ENCODE data around the gene PTPRN2.

PTPRN2 gene

DNA sequence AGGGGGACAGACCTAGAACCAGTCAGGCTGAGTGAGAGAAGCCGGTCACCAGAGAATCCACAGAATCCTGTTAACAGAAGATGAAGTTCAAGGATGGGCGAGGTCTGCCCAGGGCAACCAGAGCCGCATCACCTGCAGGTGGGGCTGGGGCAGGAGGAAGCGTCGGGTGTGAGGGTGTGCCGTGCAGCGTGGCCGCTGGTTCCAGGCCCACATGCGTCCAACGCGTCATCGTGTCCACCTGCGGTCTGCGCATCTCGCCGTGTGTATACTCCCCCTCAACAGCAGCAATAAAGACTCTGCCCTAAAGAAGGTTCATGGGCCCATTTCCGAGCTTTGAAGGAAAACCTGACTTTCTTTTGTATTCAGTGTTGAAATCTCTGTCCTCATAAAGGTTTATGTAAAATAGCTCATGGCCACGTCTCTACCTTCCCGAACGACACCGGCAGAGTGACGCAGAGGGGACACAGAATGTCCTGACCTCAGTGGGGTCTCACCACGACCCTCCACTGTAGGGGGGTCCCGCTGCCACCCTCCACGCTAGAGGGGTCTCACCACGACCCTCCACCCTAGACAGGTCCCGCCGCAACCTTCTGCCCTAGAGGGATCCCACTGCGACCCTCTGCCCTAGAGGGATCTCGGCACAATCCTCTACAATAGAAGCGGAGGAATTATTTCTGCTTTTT is 446.9 kb downstream of the PTPRN2 start:
- no peak for DNase-seq (ENCODE audit: low read depth in 3 of 3)

DNA sequence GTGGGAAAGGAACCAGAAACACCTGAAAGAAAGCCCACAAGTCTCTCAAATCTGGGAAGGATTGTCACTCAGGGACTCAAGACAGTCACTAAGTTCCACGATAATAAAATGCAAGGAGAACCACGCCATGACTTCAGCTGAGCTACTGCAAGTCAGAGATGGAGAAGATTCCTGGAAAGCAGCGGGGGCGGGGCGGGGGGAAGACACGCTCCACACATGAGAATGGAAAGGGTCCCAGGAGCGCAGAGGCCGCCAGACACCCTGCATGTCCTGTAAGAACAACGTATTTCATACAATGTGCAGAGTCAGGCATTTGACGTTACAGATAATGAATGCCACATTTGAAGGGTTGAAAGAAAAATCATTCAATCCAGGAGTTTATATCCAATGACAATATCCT is 448.1 kb downstream of the PTPRN2 start:
- no peak for DNase-seq (ENCODE audit: low read depth in 3 of 3)

DNA sequence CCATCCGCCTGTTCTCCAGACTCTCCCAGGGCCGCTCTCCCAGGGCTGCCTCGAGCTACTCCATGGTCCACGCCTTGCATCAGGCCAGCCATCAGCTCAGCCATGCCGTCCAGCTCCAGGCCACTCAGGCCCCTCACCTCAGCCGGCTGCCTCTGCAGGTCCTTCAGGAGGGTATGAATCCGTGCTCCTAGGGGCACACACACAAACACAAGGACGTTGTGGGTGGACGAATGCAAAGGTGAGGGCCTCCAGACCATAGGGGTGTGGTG is 449.4 kb downstream of the PTPRN2 start:
- DNase-seq (ENCODE audit: low read depth in 3 of 3) = no peak

DNA sequence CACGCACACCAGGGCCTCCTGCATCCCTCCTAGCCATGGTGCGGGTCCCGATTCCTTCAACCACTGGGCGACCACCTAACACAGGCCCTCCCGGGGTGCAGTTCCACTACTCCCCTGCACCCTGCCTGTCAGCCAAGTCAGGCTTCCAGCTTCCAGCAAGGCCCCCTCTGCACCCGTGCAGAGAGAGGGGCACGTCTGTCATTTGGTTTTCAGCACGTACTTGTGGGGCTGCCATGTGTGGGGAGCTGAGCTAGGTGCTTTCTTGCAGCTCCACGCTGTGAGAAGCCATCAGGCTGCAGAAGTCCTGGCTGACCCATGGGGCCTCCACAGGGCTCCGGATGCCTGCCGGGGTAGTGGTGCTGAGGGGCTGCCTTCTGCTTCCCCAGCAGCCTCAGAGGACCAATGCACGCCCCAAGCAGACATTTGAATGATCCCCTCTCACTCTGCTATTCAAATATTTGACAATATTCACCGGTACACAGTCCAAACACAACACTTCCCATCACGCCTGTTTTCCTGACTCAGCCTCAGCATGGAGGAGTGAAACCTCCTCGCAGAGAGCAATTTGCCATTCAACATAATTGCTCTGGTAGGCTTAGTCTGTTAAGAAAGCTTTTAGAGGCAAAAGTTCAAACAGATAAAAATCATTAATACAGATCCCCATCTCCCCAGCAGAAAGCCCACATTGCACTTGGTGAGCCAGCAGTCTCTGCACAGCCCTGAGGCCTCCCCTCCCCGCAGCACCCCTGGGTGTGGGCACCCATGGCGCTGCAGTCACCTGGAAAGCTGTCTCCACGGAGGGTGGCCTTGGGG is 449.9 kb downstream of the PTPRN2 start:
- DNase-seq (ENCODE audit: low read depth in 3 of 3) = no peak

DNA sequence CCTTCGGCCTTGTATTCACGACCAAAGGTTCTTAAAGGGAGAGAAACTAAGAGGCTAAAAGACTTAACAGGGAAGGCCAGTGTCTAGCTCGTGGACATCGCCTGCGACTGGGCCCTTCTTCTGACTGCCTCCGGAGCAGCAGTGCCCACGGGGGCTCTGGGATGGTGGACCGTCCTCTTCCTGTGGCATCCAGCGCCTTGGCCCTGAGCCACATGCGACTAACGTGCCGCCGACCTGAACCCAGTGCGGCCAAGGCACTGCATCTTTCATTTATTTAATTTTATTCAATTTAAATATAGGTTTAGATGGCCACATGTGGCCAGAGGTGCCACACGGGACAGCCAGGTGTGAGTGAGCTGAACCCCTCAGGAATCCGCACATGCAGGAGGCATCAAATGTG is 451.7 kb downstream of the PTPRN2 start:
- no peak for DNase-seq (ENCODE audit: low read depth in 3 of 3)

DNA sequence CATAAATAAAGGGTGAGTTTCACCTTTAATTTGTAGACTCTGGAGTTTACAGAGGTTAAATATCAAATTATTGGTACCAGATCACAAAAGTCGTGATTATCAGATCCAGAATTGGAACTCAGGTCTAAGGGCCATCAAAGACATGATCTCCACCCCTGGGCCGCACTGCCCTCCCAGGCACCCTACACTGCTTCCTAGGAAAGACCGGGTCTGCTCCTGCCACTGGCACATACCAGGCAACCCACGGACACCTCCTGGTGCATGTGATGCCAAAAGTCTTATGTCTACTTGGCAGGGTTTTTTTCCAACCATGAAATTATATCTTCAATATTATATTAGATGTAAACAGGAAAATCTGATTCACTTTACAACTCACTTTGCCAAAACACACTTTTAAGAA is 452.8 kb downstream of the PTPRN2 start:
- no peak for DNase-seq (ENCODE audit: low read depth in 3 of 3)

DNA sequence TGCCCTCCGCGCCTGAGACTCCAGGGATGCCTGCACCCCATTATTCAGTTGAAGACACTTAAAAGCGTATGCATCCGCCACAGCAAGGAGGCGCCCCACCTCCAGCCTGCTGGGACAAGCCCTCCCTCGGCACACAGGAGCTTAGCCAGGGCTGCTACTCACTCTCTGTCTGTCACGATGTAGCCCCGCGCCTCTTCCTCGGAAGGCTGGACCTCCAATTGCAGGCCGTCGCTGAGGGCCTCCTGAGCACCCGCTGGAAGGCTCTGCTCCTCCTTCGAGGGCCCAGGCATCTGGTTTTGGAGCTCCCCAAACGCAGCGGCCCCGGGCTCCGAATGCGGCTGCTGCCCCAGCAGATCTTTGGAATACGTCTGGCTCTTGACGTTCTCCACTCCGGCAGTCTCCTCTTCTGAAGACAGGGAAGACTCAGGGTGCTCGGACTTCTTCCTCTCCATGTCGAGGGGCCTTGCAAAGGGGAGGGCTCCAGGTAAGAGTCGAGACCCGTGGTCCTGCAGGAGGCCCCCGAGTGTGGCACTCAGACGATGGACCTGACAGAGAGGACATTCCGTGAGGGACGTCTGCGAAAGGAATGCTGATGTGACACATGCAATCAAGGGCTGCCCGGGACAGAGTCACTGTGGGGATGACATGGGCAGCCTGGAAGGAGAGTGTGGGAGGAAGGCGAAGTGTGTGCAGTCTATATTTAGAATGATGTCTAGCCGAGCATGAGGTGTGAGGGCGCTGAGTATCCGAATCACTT is 453.9 kb downstream of the PTPRN2 start:
- DNase-seq (ENCODE audit: low read depth in 3 of 3) = no peak

DNA sequence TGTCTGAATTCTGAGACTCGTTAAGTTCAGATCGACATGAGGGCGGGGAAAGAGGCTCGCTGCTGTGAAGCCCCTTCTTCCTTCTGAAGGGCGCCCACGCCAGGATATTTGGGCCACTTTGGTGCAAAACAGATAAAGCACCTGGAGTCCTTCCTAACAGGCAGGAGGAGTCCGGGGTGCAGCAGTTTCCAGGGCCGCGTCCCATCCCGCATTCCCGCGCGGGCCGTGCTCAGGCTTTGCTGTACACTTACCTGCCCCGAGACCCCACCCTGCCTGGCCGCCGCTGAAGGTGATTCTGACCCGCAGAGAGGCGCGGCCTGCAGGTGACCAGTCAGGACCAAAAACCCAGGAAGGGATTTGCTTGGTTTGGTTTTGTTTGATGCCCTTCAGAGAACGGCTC is 454.6 kb downstream of the PTPRN2 start:
- no peak for DNase-seq (ENCODE audit: low read depth in 3 of 3)

DNA sequence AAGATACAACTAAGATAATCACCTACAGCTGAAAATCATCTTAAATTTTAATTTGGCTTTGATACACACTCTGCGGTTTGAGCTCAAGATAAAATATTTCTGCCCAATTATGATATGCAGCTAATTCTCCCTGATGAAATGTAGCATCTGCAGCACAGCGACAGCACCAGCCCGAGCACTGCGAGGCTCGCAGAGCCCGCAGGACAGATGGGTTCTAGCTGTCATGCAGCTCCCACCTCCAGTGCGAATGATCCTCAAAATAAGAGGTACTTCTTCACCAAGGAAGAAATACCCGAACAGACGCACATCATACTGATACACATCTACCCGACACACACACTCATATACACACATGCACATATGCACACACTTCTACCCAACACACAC is 457.6 kb downstream of the PTPRN2 start:
- no peak for DNase-seq (ENCODE audit: low read depth in 3 of 3)

DNA sequence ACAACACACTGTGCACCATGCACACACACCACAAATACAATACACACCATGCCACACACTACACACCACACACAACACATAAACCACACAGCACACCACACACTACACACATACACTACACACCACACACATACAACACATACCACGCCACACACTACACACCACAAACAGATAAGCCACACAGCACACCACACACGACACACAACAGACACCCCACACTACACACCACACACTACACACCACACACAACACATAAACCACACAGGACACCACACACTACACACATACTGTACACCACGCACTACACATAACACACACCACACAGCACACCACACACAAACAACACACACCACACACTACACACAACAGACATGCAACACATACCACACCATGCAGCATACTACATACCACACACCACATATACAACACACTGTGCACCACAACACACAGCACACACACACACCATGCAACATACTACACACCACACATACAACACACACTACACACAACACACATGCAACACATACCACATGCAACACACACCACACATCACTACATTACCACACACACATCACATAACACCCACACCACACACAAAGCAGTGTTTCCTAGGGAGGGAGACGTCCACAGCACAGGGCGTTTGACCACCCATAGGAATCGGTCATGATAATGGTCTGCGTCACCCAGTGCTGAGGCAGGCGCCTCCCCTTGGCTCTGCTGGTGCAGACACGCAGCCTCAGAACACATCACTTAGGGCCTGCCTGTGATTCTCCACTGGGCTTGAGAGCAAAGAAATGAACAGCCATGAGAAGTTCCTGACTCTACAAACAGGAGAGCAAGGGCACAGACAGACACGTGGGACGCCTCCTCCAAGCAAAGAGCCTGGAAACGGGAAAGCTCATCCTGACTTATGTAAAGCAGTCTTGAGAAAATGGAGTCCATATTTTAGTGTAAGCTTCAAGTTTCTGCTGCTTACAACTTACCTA is 458.3 kb downstream of the PTPRN2 start:
- DNase-seq (ENCODE audit: low read depth in 3 of 3) = no peak

DNA sequence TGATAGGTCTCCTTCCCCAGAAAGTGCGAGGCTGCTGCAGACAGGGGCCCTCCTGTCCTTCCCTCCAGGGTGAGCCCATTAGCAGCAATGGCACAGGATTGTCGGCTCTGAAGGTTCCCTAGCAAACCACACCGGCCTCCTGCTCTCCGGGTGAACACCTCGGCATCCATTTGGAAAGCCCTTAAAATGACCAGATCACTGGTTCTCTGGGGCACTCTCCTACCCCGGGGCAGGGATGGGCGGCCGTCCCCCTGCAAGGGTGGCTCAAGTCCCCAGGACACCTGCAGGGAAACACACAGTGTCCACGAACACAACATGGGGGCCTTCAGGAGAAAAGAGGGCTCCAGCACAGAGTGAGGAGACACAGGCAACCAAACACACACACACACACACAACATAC is 459.1 kb downstream of the PTPRN2 start:
- DNase-seq (ENCODE audit: low read depth in 3 of 3) = no peak

DNA sequence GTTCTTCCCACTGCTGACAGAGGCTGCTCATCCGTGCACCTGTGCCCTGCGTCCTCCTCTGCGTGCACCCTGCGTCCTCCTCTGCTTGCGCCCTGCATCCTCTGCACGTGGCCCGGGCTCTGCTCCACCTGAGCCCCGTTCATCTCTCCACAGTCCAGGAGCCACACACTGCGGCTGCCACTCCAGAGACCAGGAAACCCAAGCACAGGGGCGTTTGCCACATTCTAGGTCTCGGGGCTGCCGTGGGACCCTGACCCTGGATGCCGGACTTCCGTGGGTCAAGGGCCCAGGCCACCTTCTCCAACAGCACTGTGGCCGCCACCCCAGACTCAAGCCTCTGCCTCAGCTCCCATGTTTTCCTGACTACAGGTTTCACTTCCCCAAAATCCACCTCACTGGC is 460.4 kb downstream of the PTPRN2 start:
- DNase-seq (ENCODE audit: low read depth in 3 of 3) = no peak

DNA sequence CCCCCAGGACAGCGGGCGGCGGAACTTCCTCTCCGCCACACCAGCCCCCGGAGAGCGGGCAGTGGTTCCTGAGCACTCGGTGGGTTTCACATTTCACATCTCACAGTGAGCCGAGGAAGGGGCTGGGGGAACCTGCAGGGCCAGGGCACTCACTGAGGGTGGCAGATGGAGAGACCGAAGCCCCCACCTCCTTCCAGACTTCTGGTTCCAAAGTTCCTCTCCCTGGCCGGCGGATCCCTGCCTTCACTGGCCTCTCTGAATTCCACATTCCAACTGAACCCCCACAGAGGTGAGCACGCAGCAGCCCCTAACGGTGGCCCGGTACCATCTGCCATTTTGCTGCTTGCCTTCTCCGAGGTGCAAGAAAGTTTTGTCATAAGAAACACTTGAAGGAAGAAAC is 461.0 kb downstream of the PTPRN2 start:
- no peak for DNase-seq (ENCODE audit: low read depth in 3 of 3)

DNA sequence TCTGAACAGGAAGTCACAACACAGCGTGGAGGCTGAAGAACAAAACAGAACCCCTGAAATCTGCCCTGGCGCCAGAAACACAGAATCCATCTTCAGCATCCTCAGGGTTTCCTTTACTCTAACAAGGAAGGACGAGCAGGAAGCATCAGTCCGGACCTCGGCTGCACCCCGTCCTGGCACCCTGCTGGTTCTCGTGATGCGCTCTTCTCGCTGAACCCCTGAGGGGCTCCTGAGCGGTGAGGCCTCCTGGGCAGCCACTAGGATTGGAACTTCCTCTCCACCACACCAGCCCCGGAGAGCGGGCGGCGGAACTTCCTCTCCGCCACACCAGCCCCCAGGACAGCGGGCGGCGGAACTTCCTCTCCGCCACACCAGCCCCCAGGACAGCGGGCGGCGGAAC is 461.9 kb downstream of the PTPRN2 start:
- no peak for DNase-seq (ENCODE audit: low read depth in 3 of 3)

DNA sequence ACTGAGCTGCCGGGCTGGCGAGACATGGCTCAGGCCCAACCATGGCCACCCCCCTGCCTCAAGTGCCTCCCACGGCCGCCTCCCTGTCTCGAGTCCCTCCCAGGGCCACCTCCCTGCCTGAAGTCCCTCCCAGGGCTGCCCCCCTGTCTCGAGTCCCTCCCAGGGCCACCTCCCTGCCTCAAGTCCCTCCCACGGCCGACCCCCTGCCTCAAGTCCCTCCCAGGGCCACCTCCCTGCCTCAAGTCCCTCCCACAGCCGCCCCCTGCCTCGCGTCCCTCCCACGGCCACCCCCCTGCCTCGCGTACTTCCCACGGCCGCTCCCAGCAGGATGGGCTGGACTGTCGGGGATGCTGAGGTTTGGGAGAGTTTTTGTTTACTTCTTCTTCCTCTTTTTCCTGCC is 462.5 kb downstream of the PTPRN2 start:
- no peak for DNase-seq (ENCODE audit: low read depth in 3 of 3)

DNA sequence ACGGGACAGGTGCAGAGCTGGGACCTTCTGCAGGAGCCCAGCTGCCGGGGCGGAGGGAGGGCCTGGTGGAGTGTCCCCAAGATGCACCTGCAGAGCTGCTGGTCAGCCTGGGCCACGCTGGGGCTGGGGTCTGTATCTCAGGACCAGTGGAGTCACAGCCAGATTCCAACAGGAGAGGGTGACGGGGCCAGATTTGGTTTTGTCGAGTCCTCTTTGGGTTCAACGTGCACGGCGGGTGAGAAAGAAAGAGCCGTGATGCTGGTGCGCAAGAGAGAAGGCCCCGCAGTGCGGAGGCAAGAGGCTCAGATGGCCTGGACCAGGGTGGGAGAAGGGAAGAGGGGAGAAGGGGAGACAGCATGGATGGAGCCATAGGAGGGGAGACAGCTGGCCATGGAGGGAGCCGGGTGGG is 462.9 kb downstream of the PTPRN2 start:
- no peak for DNase-seq (ENCODE audit: low read depth in 3 of 3)

DNA sequence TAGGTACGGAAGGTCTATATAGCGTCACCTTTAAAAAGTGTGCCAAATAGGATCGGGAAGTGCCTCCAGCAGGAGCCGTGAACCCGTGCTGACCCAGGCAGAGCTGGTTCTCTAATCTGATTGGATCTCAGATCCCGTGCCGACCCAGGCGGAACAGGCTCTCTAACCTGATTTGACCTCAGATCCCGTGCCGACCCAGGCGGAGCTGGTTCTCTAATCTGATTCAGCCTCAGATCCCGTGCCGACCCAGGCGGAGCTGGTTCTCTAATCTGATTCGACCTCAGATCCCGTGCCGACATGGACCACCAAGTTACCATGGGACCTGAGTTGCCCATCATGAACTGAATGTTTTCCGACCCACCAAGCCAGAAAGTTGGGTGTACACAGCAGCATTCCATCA is 463.9 kb downstream of the PTPRN2 start:
- DNase-seq (ENCODE audit: low read depth in 3 of 3) = no peak

DNA sequence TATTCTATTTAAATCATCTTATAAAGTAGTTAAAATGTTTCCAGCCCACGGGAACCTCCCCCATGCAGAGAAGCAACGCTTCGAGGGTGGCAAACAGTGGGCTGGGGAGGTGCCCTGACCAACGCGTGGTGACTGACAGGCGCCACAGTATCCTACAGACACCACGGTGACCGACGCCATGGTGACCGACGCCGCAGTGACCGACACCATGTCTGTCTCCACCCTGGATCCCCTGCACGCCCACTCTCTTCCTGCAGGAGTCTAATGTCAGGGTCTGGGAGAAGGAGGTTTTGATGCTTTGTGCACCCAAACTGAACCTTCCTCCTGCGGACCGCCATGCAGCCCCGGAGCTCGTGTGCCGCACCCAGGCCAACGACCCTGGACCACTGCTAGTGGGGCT is 464.4 kb downstream of the PTPRN2 start:
- DNase-seq (ENCODE audit: low read depth in 3 of 3) = no peak

DNA sequence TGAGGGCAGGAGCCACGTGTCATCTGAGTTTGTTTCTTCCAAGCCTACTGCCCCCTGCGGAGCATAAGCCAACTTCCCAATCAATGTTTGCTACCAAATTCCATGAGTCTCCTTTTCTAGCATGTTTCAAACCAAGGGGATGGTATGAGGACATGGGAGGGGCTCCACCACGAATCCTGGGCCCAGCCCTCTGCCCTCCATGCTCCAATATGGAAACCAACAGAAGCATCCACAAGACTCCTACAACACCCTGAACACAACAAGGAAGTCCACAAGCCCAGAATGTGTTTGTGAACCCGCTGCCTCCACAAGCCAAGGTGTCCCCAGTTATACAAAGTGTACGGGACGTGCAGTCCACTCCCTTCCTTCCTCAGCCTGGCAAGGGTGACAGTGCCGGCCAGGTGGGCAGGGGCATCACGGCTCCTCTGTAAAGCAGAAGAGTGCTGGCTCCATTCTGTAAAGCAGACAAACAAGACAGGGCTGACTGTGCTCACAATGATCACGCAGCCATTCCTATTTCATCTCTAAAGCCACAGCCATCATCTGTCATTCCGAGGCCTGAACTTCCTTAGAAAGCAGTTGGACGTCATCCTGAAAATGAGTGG is 466.1 kb downstream of the PTPRN2 start:
- DNase-seq (ENCODE audit: low read depth in 3 of 3) = no peak

DNA sequence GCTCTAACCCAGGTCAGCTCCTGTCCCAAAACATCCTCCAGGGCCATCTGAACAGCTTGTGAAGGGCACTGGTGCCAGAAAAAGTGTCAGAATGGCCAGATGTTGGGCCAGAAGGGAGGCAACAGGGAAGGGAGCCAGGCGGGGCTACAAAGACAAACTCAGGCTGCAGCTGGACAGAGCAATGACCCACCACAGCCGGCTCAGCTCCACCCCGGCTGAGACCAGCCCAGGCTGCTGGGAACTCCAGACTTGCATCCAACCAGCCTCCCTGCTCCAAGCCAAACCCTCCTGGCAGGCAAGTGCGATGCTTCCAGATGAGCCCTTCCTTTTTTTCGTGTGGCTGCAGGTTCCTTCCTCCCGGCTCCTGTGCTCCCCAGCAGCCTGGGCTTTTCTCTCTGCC is 466.9 kb downstream of the PTPRN2 start:
- no peak for DNase-seq (ENCODE audit: low read depth in 3 of 3)

DNA sequence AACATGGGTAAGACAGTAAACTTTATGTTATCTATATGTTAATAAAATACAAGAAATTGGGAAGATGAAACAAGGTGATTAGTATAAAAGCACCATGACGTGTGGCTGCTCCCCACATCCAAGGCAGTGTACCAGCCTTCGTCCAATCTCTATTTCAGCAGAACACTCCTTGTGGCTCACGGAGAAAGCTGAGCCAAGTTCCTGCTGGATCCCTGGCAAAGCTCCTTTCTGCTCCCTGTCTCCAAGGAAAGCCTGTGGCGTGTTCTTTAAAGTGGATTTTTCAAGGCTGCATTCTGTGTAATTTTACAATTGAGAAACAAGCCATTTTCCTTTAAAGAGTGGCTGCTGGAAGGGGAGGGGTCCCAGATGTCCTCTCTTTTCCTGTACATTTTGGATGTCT is 467.3 kb downstream of the PTPRN2 start:
- no peak for DNase-seq (ENCODE audit: low read depth in 3 of 3)
